GM12865 (cell line): ENCODE data around the gene DUOXA2.

Experiments
- DNase-seq: peaks from one replicate; pipeline ENCODE4 v3.0.0; 2010; ENCODE audit warnings: low read depth
- H3K4me3 ChIP-seq: 2 replicates; pipeline ENCODE4 v1.5.1; 2011; ENCODE audit warnings: mild to moderate bottlenecking, low read depth, low read length, control low read depth
- TF ChIP-seq, protein P1 (sequence below): IDR thresholded peaks from 2 replicates; pipeline ENCODE4 v1.5.1; 2011; ENCODE audit warnings: low read length, control low read depth, low read depth, inconsistent platforms; ENCODE audit not compliant: insufficient read depth; ENCODE audit errors: missing control alignments

Gene DUOXA2

DNA sequence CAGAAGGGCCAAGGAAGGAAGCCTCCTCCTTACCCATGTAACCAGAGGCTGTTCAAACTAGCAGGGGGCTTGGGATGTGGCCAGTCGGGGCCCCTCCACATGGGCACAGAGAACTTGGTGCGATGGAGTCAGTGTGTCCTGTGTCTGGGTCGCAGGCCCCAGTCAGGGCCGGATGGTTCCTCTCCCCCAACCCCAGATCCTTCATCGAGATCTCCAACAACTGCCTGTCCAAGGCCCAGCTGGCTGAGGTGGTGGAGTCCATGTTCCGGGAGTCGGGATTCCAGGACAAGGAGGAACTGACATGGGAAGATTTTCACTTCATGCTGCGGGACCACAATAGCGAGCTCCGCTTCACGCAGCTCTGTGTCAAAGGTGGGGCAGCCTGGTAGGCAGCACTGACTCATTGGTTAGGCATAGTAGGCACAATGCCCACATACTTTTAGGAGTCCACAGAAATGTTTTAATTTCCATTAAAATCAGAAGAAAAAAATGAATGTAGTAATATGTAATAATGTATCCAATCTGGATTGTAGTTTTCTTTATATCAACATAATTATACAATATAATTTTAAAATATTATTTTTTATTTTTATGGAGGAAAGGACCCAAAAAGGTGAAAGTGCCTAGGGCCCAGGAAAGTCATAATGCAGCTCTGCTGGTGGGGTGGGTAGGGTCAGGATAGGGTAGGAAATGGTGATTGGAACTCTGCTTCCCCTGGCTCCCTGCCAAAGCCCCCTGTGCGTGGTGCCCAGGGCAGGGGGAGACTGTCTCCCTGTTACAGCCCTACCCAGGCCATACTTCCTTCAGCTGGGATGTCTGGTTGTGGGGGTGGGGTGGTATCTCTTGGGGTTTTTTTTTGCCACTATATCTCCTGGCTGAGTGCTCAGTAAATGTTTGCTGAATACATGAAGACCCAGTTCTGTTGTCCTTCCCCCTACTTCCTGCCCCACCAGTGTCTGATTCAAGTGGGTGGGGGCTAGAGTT, 34.2 kb downstream of the DUOXA2 start:
- no peak overlapping the region for H3K4me3 ChIP-seq
- no peak for DNase-seq
- TF ChIP-seq, protein P1, sequence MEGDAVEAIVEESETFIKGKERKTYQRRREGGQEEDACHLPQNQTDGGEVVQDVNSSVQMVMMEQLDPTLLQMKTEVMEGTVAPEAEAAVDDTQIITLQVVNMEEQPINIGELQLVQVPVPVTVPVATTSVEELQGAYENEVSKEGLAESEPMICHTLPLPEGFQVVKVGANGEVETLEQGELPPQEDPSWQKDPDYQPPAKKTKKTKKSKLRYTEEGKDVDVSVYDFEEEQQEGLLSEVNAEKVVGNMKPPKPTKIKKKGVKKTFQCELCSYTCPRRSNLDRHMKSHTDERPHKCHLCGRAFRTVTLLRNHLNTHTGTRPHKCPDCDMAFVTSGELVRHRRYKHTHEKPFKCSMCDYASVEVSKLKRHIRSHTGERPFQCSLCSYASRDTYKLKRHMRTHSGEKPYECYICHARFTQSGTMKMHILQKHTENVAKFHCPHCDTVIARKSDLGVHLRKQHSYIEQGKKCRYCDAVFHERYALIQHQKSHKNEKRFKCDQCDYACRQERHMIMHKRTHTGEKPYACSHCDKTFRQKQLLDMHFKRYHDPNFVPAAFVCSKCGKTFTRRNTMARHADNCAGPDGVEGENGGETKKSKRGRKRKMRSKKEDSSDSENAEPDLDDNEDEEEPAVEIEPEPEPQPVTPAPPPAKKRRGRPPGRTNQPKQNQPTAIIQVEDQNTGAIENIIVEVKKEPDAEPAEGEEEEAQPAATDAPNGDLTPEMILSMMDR = no peak

DNA sequence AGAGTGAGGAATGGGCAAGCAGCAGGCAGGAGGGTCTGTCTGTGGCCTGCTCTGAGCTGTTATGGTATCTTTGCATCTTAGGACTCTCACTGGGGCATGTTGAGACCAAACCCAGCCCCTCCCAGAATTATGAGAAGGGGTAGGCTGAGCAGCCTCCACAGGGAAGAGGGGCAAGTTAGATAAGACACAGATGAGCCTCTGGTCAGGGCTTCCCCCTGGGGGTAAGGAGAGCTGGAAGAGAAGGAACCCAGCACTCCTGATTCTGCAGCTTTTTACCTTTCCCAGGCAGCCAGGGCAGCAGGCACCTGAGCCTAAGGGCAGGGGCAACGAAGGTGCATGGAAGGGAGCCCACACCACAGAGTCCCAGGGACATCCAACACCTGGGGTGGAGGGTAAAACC, 34.9 kb downstream of the DUOXA2 start:
- TF ChIP-seq, protein P1 = no peak
- no peak overlapping the region for H3K4me3 ChIP-seq
- no peak for DNase-seq

DNA sequence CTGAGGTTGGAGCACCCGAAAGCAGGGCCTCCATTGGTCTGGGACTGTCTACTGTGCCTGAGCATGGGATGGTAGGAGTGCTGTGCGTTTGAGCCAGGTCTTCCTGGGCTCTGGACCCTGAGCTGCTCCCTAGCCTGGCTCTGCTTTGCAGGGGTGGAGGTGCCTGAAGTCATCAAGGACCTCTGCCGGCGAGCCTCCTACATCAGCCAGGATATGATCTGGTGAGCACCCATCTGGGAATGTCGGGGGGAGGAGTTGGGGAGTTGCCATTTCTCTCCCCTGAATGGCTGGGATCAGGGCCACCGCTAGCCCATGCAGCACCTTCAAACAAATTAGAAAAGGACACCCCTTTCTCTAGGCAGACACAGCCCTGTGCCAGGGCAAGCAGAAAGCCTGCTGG, 36.4 kb downstream of the DUOXA2 start:
- DNase-seq = no peak
- TF ChIP-seq, protein P1 = no peak
- H3K4me3 ChIP-seq = no peak overlapping the region

DNA sequence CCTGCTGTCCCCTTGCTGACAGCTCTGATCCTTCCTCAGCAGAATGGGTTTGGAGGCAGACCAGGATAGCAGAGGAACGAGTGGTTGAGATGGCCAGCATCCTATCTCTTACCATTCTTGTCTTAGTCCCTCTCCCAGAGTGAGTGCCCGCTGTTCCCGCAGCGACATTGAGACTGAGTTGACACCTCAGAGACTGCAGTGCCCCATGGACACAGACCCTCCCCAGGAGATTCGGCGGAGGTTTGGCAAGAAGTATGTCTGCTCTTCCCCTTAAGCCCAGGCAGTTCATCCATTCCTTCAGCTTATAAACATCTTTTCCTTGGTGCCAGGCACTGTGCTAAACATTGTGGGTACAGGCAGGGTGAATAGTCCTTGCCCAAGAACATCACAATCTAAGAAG, 36.9 kb downstream of the DUOXA2 start:
- no peak overlapping the region for H3K4me3 ChIP-seq
- TF ChIP-seq, protein P1 = no peak
- no peak for DNase-seq

DNA sequence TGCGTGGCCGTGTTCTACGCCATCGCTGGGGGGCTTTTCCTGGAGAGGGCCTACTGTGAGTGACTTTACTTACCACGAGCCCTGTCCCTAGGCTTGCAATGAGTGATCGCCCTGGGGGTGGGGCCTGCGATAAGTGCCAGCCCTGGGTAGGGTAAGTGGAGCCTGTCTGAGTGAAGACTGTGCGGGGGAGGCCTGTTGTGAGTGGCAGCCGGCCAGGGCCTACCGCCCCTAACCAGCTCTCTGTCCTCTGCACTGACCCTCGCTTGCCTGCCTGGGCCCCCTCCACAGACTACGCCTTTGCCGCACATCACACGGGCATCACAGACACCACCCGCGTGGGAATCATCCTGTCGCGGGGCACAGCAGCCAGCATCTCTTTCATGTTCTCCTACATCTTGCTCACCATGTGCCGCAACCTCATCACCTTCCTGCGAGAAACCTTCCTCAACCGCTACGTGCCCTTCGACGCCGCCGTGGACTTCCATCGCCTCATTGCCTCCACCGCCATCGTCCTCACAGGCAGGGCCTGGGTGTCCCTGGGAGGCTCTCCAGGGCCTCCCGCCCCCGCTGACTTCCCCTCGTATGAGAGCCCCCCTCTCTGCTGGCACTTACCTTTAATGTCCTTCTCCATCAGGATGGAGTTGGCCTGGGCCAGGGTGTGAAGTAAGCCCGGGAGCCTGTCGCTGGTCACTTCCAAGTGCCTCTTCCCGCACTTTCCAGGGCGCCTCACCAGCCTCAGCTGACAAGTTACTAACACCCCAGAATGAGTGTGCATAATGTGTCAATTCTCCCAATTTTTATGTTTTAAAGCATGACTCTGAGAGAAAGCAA, 38.1 kb downstream of the DUOXA2 start:
- H3K4me3 ChIP-seq = no peak overlapping the region
- TF ChIP-seq, protein P1 = no peak

DNA sequence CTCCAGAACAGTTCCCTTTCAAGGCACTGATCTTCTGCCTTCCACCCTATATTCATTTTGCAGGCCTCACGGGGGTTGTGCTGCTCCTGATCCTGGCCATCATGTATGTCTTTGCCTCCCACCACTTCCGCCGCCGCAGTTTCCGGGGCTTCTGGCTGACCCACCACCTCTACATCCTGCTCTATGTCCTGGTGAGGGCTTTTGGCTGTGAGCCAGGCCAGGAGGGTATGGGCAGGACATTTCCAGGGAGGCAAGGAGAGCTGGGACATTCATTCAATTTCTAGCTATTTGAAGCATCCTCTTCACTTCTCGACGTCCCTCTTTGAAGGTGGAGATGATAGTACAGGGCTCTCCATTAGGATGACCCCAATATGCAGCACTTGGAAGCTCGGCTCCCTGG, 41.6 kb downstream of the DUOXA2 start:
- DNase-seq = no peak
- H3K4me3 ChIP-seq = no peak overlapping the region
- TF ChIP-seq, protein P1 = no peak

More for the DNA sequence above, 38.1 kb downstream of the DUOXA2 start:
- no peak for DNase-seq
